ENCODE results near the gene MEIS2.
A peak's percentile ranks its signal among the peaks of the same experiment; 100 is the strongest.

MEIS2 gene

GRCh38 chr15:37112171-37112570, 11.8 kb upstream of the MEIS2 start:
- DNase-seq (ENCODE audit: low spot score): no peak

- DNase-seq (ENCODE audit: low spot score): no peak
Observed at GRCh38 chr15:37111427-37111717, 11.0 kb upstream of the MEIS2 start.

- DNase-seq (ENCODE audit: low spot score): no peak
Observed at GRCh38 chr15:37109872-37110572, 9.7 kb upstream of the MEIS2 start.

GRCh38 chr15:37109168-37109871, 9.0 kb upstream of the MEIS2 start:
- no peak for DNase-seq (ENCODE audit: low spot score)

GRCh38 chr15:37108381-37109167, 8.2 kb upstream of the MEIS2 start:
- DNase-seq (ENCODE audit: low spot score): no peak

- DNase-seq (ENCODE audit: low spot score): no peak
Observed at GRCh38 chr15:37107744-37108380, 7.5 kb upstream of the MEIS2 start.

- no peak for DNase-seq (ENCODE audit: low spot score)
Observed at GRCh38 chr15:37107071-37107743, 6.9 kb upstream of the MEIS2 start.

GRCh38 chr15:37106490-37107001, 6.2 kb upstream of the MEIS2 start:
- DNase-seq (ENCODE audit: low spot score): no peak

- DNase-seq (ENCODE audit: low spot score): no peak
Observed at GRCh38 chr15:37105889-37106288, 5.5 kb upstream of the MEIS2 start.

- DNase-seq (ENCODE audit: low spot score): no peak
Observed at GRCh38 chr15:37105029-37105428, 4.7 kb upstream of the MEIS2 start.

GRCh38 chr15:37104424-37104981, 4.2 kb upstream of the MEIS2 start:
- no peak for DNase-seq (ENCODE audit: low spot score)

GRCh38 chr15:37103475-37104423, 3.4 kb upstream of the MEIS2 start:
- no peak for DNase-seq (ENCODE audit: low spot score)

- no peak for DNase-seq (ENCODE audit: low spot score)
Observed at GRCh38 chr15:37103163-37103435, 2.8 kb upstream of the MEIS2 start.

- DNase-seq (ENCODE audit: low spot score): no peak
Observed at GRCh38 chr15:37102305-37103162, 2.2 kb upstream of the MEIS2 start.

- DNase-seq (ENCODE audit: low spot score): no peak
Observed at GRCh38 chr15:37101980-37102304, 1.6 kb upstream of the MEIS2 start.

- DNase-seq (ENCODE audit: low spot score): no peak
Observed at GRCh38 chr15:37100966-37101215, 542 bp upstream of the MEIS2 start.

GRCh38 chr15:37099319-37100108, 835 bp downstream of the MEIS2 start:
- DNase-seq (ENCODE audit: low spot score): peak; percentile 70

- no peak for DNase-seq (ENCODE audit: low spot score)
Observed at GRCh38 chr15:37098468-37099318, 1.7 kb downstream of the MEIS2 start.
